Measurements from ENCODE around the gene TBC1D10A. TPM values are rescaled to one million over a fixed set of nuclear protein-coding genes. Genes with fewer than 3 reads are reported as not detected.

The TBC1D10A gene
- polyA plus RNA-seq, 1 of the 3 experiments (the other 2 are of a cell fraction): 15.3 TPM

GRCh38 chr22:30287648-30288418 is 38.9 kb downstream of the TBC1D10A start:
- peaks cover 16 to 30% of the 10 kb centered on the region in 2 experiments; a peak in 2 of 4 replicates for H3K4me1 ChIP-seq (ENCODE audit: control insufficient read depth in 1 of 2, insufficient read depth in 2 of 2, low read depth in 1 of 2, low read length in 1 of 2)
- DNase-seq: peak; percentile 89
- ChIA-PET POLR2A (interaction anchor here (1.1 to 3.5 kb wide), 2 partner anchors 41 to 99 kb away, joined by 3 to 10 read pairs; partner anchors contain the start of gene RNF215), CTCF (interaction anchor here (0.6 to 12.9 kb wide), 64 partner anchors 8 to 652 kb away, joined by 3 to 228 read pairs (median 5); partner anchors contain the start of genes CCDC157, RNF215, SEC14L2 and SF3A1)
- H3K36me3 ChIP-seq (replicated peaks in 1 of 2; ENCODE audit: control insufficient read depth in 1 of 2, insufficient read depth in 2 of 2, low read length in 1 of 2): peaks cover 0 to 13% of the 10 kb centered on the region in 2 experiments
- H3K4me2 ChIP-seq: peak overlapping the region; percentile 95
- peak overlapping the region; percentile 76; the same call in 1 of the 2 replicates for H3K9ac ChIP-seq
- 33% methylated on average over 5 of the region's 5 CpGs for WGBS (ENCODE audit: low lambda C conversion rate)
- H3K79me2 ChIP-seq (ENCODE audit: insufficient read depth): no peaks in the 10 kb centered on the region
- H3K9me3 ChIP-seq: no peaks in the 10 kb centered on the region
- H3K27ac ChIP-seq (ENCODE audit: low read depth in 2 of 2, low read length in 1 of 2): peak overlapping the region; percentile 53 to 73; a peak in 3 of 4 replicates
- peaks cover 4% of the 10 kb centered on the region; the same call in 1 of the 2 replicates for H4K20me1 ChIP-seq (ENCODE audit: insufficient read depth)
- H3K4me3 ChIP-seq (ENCODE audit: low read depth in 2 of 2, low read length in 1 of 2): peak overlapping the region; percentile 83 to 84
- peaks cover 17% of the 10 kb centered on the region for H3F3A ChIP-seq (replicated peaks; ENCODE audit: insufficient read depth)
- peak overlapping the region; percentile 2; the same call in 1 of the 2 replicates for H2AFZ ChIP-seq (ENCODE audit: low read depth)
- H3K27me3 ChIP-seq (ENCODE audit: insufficient read depth): no peaks in the 10 kb centered on the region
- no peaks in the 10 kb centered on the region for H3K9me2 ChIP-seq
- no peak for TF ChIP-seq RFX5 (IDR thresholded peaks at IDR 0.05; ENCODE audit: low read length)
- no peak for TF ChIP-seq TAF1 (IDR thresholded peaks at IDR 0.05; ENCODE audit: borderline replicate concordance, low read depth, low read length)
- no peak for TF ChIP-seq FOXM1 (IDR thresholded peaks at IDR 0.05; ENCODE audit: low read depth)
- no peak for TF ChIP-seq NRF1 (IDR thresholded peaks at IDR 0.05; ENCODE audit: low read depth, low read length)
- TF ChIP-seq RXRA (IDR thresholded peaks at IDR 0.05; ENCODE audit: borderline replicate concordance, low read depth): no peak
- TF ChIP-seq EP300 (IDR thresholded peaks at IDR 0.05; ENCODE audit: borderline replicate concordance in 1 of 2, low read depth in 1 of 2, low read length in 1 of 2): no peak
- TF ChIP-seq TCF12 (IDR thresholded peaks at IDR 0.05): no peak
- TF ChIP-seq USF2 (IDR thresholded peaks at IDR 0.05; ENCODE audit: borderline replicate concordance, low read depth, low read length): no peak
- TF ChIP-seq NFIC (IDR thresholded peaks at IDR 0.05; ENCODE audit: borderline replicate concordance): no peak
- no peak for TF ChIP-seq GABPA (IDR thresholded peaks at IDR 0.05; ENCODE audit: low read depth)
- no peak for TF ChIP-seq FOXJ3 (CRISPR knock-in tag; IDR thresholded peaks at IDR 0.05)
- TF ChIP-seq, protein P1, sequence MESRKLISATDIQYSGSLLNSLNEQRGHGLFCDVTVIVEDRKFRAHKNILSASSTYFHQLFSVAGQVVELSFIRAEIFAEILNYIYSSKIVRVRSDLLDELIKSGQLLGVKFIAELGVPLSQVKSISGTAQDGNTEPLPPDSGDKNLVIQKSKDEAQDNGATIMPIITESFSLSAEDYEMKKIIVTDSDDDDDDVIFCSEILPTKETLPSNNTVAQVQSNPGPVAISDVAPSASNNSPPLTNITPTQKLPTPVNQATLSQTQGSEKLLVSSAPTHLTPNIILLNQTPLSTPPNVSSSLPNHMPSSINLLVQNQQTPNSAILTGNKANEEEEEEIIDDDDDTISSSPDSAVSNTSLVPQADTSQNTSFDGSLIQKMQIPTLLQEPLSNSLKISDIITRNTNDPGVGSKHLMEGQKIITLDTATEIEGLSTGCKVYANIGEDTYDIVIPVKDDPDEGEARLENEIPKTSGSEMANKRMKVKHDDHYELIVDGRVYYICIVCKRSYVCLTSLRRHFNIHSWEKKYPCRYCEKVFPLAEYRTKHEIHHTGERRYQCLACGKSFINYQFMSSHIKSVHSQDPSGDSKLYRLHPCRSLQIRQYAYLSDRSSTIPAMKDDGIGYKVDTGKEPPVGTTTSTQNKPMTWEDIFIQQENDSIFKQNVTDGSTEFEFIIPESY (IDR thresholded peaks at IDR 0.05; ENCODE audit: borderline replicate concordance, low read depth): no peak
- TF ChIP-seq, protein P2, sequence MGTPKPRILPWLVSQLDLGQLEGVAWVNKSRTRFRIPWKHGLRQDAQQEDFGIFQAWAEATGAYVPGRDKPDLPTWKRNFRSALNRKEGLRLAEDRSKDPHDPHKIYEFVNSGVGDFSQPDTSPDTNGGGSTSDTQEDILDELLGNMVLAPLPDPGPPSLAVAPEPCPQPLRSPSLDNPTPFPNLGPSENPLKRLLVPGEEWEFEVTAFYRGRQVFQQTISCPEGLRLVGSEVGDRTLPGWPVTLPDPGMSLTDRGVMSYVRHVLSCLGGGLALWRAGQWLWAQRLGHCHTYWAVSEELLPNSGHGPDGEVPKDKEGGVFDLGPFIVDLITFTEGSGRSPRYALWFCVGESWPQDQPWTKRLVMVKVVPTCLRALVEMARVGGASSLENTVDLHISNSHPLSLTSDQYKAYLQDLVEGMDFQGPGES (IDR thresholded peaks at IDR 0.05; ENCODE audit: low read depth, low read length): no peak
- TF ChIP-seq MEF2A (IDR thresholded peaks at IDR 0.05; ENCODE audit: borderline replicate concordance, low read depth): no peak
- TF ChIP-seq POLR2AphosphoS5 (IDR thresholded peaks at IDR 0.05; ENCODE audit: low read depth, low read length): peak; percentile 50; the same call in 1 of the 2 replicates
- no peak for TF ChIP-seq REST (IDR thresholded peaks at IDR 0.05; ENCODE audit: low read depth, low read length)
- no peak for TF ChIP-seq EZH2phosphoT487 (IDR thresholded peaks at IDR 0.05; ENCODE audit: borderline replicate concordance, low read depth)
- TF ChIP-seq SMC3 (IDR thresholded peaks at IDR 0.05; ENCODE audit: low read depth, low read length): peak; percentile 70
- TF ChIP-seq FOSL2 (IDR thresholded peaks at IDR 0.05; ENCODE audit: borderline replicate concordance, low read depth): no peak
- TF ChIP-seq RAD21 (IDR thresholded peaks at IDR 0.05; ENCODE audit: low read length): peak; percentile 78
- TF ChIP-seq, protein P3, sequence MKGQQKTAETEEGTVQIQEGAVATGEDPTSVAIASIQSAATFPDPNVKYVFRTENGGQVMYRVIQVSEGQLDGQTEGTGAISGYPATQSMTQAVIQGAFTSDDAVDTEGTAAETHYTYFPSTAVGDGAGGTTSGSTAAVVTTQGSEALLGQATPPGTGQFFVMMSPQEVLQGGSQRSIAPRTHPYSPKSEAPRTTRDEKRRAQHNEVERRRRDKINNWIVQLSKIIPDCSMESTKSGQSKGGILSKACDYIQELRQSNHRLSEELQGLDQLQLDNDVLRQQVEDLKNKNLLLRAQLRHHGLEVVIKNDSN (IDR thresholded peaks at IDR 0.05; ENCODE audit: borderline replicate concordance, low read depth): no peak
- no peak for TF ChIP-seq CHD2 (IDR thresholded peaks at IDR 0.05; ENCODE audit: low read length, partially characterized antibody)
- TF ChIP-seq MXI1 (IDR thresholded peaks at IDR 0.05; ENCODE audit: low read depth, low read length): no peak
- TF ChIP-seq RCOR1 (IDR thresholded peaks at IDR 0.05; ENCODE audit: low read length): peak; percentile 68; the same call in 1 of the 2 replicates
- TF ChIP-seq ELF1 (IDR thresholded peaks at IDR 0.05): no peak
